Upper lobe of left lung (tissue), 4 donors: Measurements from ENCODE around the gene TREH.

Experiments used
- POLR2A ChIP-seq, 4 donors: fragments of 450-650 bp; IDR thresholded peaks; one replicate each; pipeline ENCODE4 v1.5.1; 2016 to 2017; ENCODE audit warnings: antibody characterized with exemption in 4 of 4, mild to moderate bottlenecking in 2 of 4
- POLR2AphosphoS5 ChIP-seq, 2 donors: sonication (generic); formaldehyde crosslinking; IDR thresholded peaks; one replicate each; pipeline ENCODE4 v1.5.1; 2017; ENCODE audit warnings: antibody characterized with exemption in 2 of 2
- TF ChIP-seq, protein P1 (sequence below), 6 experiments: fragments of 450-650 bp in 4 of 6; fragments of 200-600 bp in 2 of 6; sonication (generic) in 2 of 6; IDR thresholded peaks; one replicate each; pipeline ENCODE4 v1.5.1; 2016 to 2019; ENCODE audit warnings: antibody characterized with exemption in 6 of 6

DNA sequence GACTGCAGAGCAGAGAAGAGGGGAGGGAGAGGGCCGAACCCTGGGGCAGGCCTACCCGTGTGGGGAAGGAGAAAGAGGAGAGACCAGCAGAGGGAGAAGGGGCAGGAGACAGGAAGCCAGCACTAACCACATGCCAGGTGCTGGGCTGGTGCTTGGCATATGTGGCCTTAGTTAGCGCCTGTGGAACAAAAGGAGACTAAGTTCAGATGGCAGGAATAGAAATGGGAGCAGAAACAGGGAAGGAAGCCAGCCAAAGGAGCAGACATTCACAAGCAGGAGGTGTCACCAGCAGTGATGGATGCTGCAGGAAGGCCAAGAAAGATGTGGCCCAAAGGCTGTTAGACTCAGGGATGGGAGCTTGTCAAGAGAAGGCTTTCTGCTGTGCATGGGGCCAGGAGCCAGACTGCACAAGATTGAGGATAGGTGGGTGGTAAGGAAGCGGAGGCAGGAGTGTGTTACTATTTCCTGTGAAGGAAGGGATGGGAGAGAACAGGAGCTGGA lies 26.7 kb downstream of the TREH start:
- TF ChIP-seq, protein P1, sequence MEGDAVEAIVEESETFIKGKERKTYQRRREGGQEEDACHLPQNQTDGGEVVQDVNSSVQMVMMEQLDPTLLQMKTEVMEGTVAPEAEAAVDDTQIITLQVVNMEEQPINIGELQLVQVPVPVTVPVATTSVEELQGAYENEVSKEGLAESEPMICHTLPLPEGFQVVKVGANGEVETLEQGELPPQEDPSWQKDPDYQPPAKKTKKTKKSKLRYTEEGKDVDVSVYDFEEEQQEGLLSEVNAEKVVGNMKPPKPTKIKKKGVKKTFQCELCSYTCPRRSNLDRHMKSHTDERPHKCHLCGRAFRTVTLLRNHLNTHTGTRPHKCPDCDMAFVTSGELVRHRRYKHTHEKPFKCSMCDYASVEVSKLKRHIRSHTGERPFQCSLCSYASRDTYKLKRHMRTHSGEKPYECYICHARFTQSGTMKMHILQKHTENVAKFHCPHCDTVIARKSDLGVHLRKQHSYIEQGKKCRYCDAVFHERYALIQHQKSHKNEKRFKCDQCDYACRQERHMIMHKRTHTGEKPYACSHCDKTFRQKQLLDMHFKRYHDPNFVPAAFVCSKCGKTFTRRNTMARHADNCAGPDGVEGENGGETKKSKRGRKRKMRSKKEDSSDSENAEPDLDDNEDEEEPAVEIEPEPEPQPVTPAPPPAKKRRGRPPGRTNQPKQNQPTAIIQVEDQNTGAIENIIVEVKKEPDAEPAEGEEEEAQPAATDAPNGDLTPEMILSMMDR (IDR thresholded peaks at IDR 0.05) = no peak
- TF ChIP-seq POLR2AphosphoS5 (IDR thresholded peaks at IDR 0.05) (no peak), POLR2A (IDR thresholded peaks at IDR 0.05) (no peak)
